CD4-positive, alpha-beta memory T cell (primary cell): ENCODE measurements around the gene ZC3H4. TPM values are rescaled to one million over a fixed set of nuclear protein-coding genes. Genes with fewer than 3 reads are reported as not detected.
A peak's percentile ranks its signal among the peaks of the same experiment; 100 is the strongest.

Experiments used
- CTCF ChIA-PET: fragments of 350-600 bp; sonication (Branson Sonifier 250); formaldehyde crosslinking; loops from one replicate; lab custom pipeline; 2021; ENCODE audit warnings: inconsistent platforms; ENCODE audit not compliant: partially characterized antibody; lab: Charles Lee
- POLR2A ChIA-PET: fragments of 350-600 bp; sonication (Branson Sonifier 250); formaldehyde crosslinking; loops from one replicate; lab custom pipeline; 2021; ENCODE audit not compliant: partially characterized antibody; lab: Charles Lee
- DNase-seq, 5 donors: peaks; one replicate each; pipeline versions ENCODE4 v3.0.0 to v3.0.0-alpha.2; 2020 to 2022; ENCODE audit warnings: mixed read lengths in 1 of 5
- H3K27ac ChIP-seq: one replicate; pipeline ENCODE4 v1.7.0; 2013; ENCODE audit warnings: low read depth, low read length
- H3K27me3 ChIP-seq: 2 replicates; pipeline ENCODE4 v1.7.0; 2013; ENCODE audit warnings: mild to moderate bottlenecking, low read length, moderate library complexity; ENCODE audit not compliant: insufficient read depth
- H3K36me3 ChIP-seq: 2 replicates; pipeline ENCODE4 v1.7.0; 2013; ENCODE audit warnings: mild to moderate bottlenecking, low read length, moderate library complexity; ENCODE audit not compliant: insufficient read depth
- H3K4me1 ChIP-seq: 2 replicates; pipeline ENCODE4 v1.7.0; 2013; ENCODE audit warnings: mild to moderate bottlenecking, low read length, moderate library complexity; ENCODE audit not compliant: insufficient read depth
- H3K4me3 ChIP-seq, 2 donors: one replicate each; pipeline ENCODE4 v1.7.0; 2013; ENCODE audit warnings: low read length in 2 of 2, mild to moderate bottlenecking in 1 of 2
- H3K9me3 ChIP-seq, 2 donors: one replicate each; pipeline ENCODE4 v1.7.0; 2013; ENCODE audit warnings: low read length in 2 of 2, control low read depth in 1 of 2; ENCODE audit not compliant: control insufficient read depth in 1 of 2
- H3K27ac Mint-ChIP-seq, 7 donors: one replicate each; pipeline ENCODE4 v1.8.0; 2020 to 2021; ENCODE audit warnings: mixed read lengths in 7 of 7, mild to moderate bottlenecking in 6 of 7, inconsistent platforms in 3 of 7, moderate library complexity in 3 of 7
- H3K27me3 Mint-ChIP-seq, 2 donors: one replicate each; pipeline ENCODE4 v1.8.0; 2020 to 2021; ENCODE audit warnings: mixed read lengths in 2 of 2
- H3K36me3 Mint-ChIP-seq, 2 donors: one replicate each; pipeline ENCODE4 v1.8.0; 2020 to 2021; ENCODE audit warnings: mixed read lengths in 2 of 2, inconsistent platforms in 1 of 2, mild to moderate bottlenecking in 1 of 2
- H3K4me1 Mint-ChIP-seq, 4 donors: one replicate each; pipeline ENCODE4 v1.8.0; 2020 to 2021; ENCODE audit warnings: mixed read lengths in 4 of 4, mild to moderate bottlenecking in 1 of 4
- H3K4me3 Mint-ChIP-seq, 8 donors: one replicate each; pipeline ENCODE4 v1.8.0; 2020 to 2021; ENCODE audit warnings: mixed read lengths in 8 of 8, mild to moderate bottlenecking in 7 of 8, moderate library complexity in 6 of 8, inconsistent platforms in 3 of 8
- H3K9me3 Mint-ChIP-seq, 8 donors: one replicate each; pipeline ENCODE4 v1.8.0; 2020 to 2021; ENCODE audit warnings: mixed read lengths in 8 of 8, mild to moderate bottlenecking in 5 of 8, inconsistent platforms in 3 of 8, moderate library complexity in 1 of 8
- intact Hi-C: fragments of 100-400 bp; cut with micrococcal nuclease; formaldehyde crosslinking; loops from one replicate; pipeline ENCODE4 v1.15.1; 2023
- polyA plus RNA-seq, 2 donors: library from polyadenylated mRNA; unstranded; fragments of 300-500 nt; fragmentation: Illumina TruSeq; gene quantifications; one replicate each; pipeline ENCODE4 v1.2.3, GENCODE V29; 2021
- total RNA-seq, 2 experiments: library from RNA; stranded (reverse); gene quantifications; one replicate each; pipeline ENCODE4 v1.2.3, GENCODE V29; 2021

Gene ZC3H4
- total and polyA plus RNA-seq, 4 experiments from 2014 or later = 0.33 to 75.7 (median 39.1) TPM

DNA sequence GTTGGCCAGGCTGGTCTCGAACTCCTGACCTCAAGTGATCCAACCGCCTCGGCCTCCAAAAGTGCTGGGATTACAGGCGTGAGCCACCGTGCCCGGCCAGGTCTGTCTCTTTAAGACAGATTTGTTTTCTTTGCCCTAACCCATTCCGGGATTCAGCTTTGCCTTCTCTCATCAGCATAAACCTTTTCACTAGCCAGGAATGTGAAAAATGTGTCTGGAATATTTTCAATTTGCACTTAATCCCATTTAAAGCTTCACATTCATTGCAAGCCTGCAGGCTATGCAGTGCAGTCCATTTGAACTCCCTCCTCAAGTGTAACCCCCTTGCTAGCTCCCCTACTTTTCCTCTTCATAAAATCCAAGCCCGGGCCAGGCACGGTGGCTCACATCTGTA, 64.3 kb downstream of the ZC3H4 start:
- Histone ChIP-seq H3K9me3 (no peaks in the 10 kb centered on the region), H3K36me3 (no peaks in the 10 kb centered on the region), H3K27ac (no peak overlapping the region), H3K27me3 (no peaks in the 10 kb centered on the region), H3K4me3 (no peak overlapping the region), H3K4me1 (peaks cover 13% of the 10 kb centered on the region)
- CTCF ChIA-PET = interaction anchor here (0.7 to 1.0 kb wide), 2 partner anchors 77 to 195 kb away, joined by 3 read pairs; no protein-coding TSS in a partner anchor
- DNase-seq = no peak
- H3K4me1 Mint-ChIP-seq = peaks cover 7 to 21% (median 14%) of the 10 kb centered on the region in 4 donors
- intact Hi-C loops = loop anchor here (5.0 kb wide), 1 partner anchor 208 kb away; the partner anchor contains the start of gene CCDC9
- H3K9me3 Mint-ChIP-seq = no peaks in the 10 kb centered on the region
- H3K27me3 Mint-ChIP-seq = peaks cover 0 to 2% of the 10 kb centered on the region in 2 donors
- H3K27ac Mint-ChIP-seq = peak overlapping the region in 6 of 7 donors; percentile 17 to 96 (median 84)
- peaks cover 0 to 5% of the 10 kb centered on the region in 2 donors for H3K36me3 Mint-ChIP-seq
- POLR2A ChIA-PET = interaction anchor here (0.6 to 2.4 kb wide), 3 partner anchors 64 to 335 kb away, joined by 3 to 20 read pairs (median 5); partner anchors contain the start of gene ZC3H4
- H3K4me3 Mint-ChIP-seq = peak overlapping the region in 7 of 8 donors; percentile 93 to 98 (median 97)

DNA sequence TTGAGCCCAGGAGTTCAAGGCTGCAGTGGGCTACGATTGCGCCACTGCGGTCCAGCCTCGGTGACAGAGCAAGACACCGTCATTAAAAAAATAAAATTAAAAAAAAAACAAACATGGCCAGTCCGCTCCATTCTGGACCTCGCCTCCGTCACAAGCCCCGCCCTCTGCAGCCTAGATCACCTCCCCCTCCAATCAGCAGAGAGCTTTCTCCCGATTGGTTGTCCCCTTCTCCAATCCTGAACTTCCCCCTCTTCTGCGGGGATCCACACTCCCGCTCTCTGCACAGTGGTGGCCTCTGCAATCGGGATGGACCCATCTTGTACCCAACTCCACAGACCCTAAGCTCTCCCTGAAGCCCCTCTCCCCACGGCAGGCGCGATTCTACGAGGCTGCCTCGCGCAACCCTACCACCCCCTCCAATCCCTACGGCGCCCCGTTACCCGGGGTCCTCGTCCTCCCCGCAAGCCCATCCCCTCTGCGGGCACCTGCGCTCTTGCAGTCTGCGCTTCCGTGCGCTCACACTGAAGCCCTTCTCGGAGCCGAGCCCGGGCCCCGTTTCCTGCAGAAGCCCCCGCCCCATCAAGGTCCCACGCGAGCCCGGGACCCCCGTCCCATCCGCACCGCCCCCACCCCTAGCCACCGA, 65.7 kb downstream of the ZC3H4 start:
- H3K27me3 ChIP-seq = no peaks in the 10 kb centered on the region
- Mint-ChIP-seq H3K27ac (peak overlapping the region; percentile 67 to 98 (median 96)), H3K36me3 (peaks cover 0 to 5% of the 10 kb centered on the region in 2 donors), H3K4me1 (peaks cover 7 to 21% (median 14%) of the 10 kb centered on the region in 4 donors), H3K9me3 (no peaks in the 10 kb centered on the region), H3K27me3 (no peaks in the 10 kb centered on the region), H3K4me3 (peak overlapping the region; percentile 95 to 98 (median 97))
- intact Hi-C loops = loop anchor here (1.0 to 5.0 kb wide), 4 partner anchors 13 to 209 kb away; partner anchors contain the start of genes AP2S1, CCDC9 and ZC3H4
- CTCF ChIA-PET = interaction anchor here (0.5 to 1.1 kb wide), 3 partner anchors 12 to 82 kb away, joined by 3 to 7 read pairs (median 5); no protein-coding TSS in a partner anchor
- POLR2A ChIA-PET = interaction anchor here (0.6 to 2.4 kb wide), 10 partner anchors 12 to 729 kb away, joined by 3 to 20 read pairs (median 4); partner anchors contain the start of genes CCDC9, SAE1 and ZC3H4
- peak overlapping the region; percentile 61 to 71 for H3K4me3 ChIP-seq
- DNase-seq = peak; percentile 59 to 82 (median 63)
- no peaks in the 10 kb centered on the region for H3K9me3 ChIP-seq
- peaks cover 13% of the 10 kb centered on the region for H3K4me1 ChIP-seq
- no peaks in the 10 kb centered on the region for H3K36me3 ChIP-seq
- H3K27ac ChIP-seq = peak overlapping the region; percentile 68

DNA sequence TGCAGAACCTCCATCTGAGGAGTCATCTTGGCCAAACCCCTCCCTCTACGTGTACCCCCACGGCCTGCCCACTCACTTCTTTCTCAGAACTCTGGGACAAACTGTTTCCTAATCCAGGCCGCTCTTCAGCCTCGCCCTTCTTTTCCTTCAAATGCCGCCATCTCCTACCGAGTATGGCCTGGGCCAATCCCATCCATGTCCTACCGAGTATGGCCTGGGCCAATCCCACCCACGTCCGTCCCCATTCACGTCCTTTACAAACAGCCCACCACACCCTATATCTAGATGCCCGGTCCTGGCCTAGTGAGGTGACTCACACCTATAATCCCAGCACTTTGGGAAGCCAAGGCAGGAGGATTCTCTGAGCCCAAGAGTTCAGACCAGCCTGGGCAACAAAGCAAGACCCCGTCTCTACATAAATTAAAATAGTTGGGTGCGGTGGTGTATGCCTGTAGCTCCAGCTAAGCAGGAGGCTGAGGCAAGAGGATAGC, 66.3 kb downstream of the ZC3H4 start:
- Histone ChIP-seq H3K27me3 (no peaks in the 10 kb centered on the region), H3K27ac (no peak overlapping the region), H3K4me3 (peak overlapping the region in 1 of 2 donors; percentile 71), H3K9me3 (no peaks in the 10 kb centered on the region), H3K4me1 (peaks cover 13% of the 10 kb centered on the region), H3K36me3 (no peaks in the 10 kb centered on the region)
- Mint-ChIP-seq H3K4me1 (peaks cover 7 to 21% (median 14%) of the 10 kb centered on the region in 4 donors), H3K4me3 (peak overlapping the region; percentile 95 to 98 (median 97)), H3K27ac (peak overlapping the region in 5 of 7 donors; percentile 13 to 93 (median 67)), H3K27me3 (no peaks in the 10 kb centered on the region), H3K36me3 (peaks cover 0 to 5% of the 10 kb centered on the region in 2 donors), H3K9me3 (no peaks in the 10 kb centered on the region)
- no peak for DNase-seq
- ChIA-PET CTCF (interaction anchor here (1.1 kb wide), 1 partner anchor 11 kb away, joined by 7 read pairs; no protein-coding TSS in a partner anchor), POLR2A (interaction anchor here (0.6 to 2.4 kb wide), 9 partner anchors 11 to 730 kb away, joined by 3 to 20 read pairs (median 4); partner anchors contain the start of genes CCDC9, SAE1 and ZC3H4)
- intact Hi-C loops = loop anchor here (5.0 kb wide), 1 partner anchor 210 kb away; the partner anchor contains the start of gene CCDC9

- Histone ChIP-seq H3K4me1 (peaks cover 13% of the 10 kb centered on the region), H3K9me3 (no peaks in the 10 kb centered on the region), H3K27me3 (no peaks in the 10 kb centered on the region), H3K4me3 (no peak overlapping the region), H3K27ac (no peak overlapping the region), H3K36me3 (no peaks in the 10 kb centered on the region)
- no peak for DNase-seq
- intact Hi-C loops = loop anchor here (5.0 kb wide), 1 partner anchor 211 kb away; the partner anchor contains the start of gene CCDC9
- no peak overlapping the region for H3K4me3 Mint-ChIP-seq
- CTCF ChIA-PET = interaction anchor here (1.3 kb wide), 1 partner anchor 10 kb away, joined by 4 read pairs; no protein-coding TSS in a partner anchor
- POLR2A ChIA-PET = no interaction called here
- no peaks in the 10 kb centered on the region for H3K27me3 Mint-ChIP-seq
- H3K4me1 Mint-ChIP-seq = peaks cover 7 to 21% (median 14%) of the 10 kb centered on the region in 4 donors
- H3K27ac Mint-ChIP-seq = no peak overlapping the region
- H3K9me3 Mint-ChIP-seq = no peaks in the 10 kb centered on the region
- H3K36me3 Mint-ChIP-seq = peaks cover 0 to 5% of the 10 kb centered on the region in 2 donors
These were observed 67.6 kb downstream of the ZC3H4 start for GRCh38 chr19:47045867-47046470.

DNA sequence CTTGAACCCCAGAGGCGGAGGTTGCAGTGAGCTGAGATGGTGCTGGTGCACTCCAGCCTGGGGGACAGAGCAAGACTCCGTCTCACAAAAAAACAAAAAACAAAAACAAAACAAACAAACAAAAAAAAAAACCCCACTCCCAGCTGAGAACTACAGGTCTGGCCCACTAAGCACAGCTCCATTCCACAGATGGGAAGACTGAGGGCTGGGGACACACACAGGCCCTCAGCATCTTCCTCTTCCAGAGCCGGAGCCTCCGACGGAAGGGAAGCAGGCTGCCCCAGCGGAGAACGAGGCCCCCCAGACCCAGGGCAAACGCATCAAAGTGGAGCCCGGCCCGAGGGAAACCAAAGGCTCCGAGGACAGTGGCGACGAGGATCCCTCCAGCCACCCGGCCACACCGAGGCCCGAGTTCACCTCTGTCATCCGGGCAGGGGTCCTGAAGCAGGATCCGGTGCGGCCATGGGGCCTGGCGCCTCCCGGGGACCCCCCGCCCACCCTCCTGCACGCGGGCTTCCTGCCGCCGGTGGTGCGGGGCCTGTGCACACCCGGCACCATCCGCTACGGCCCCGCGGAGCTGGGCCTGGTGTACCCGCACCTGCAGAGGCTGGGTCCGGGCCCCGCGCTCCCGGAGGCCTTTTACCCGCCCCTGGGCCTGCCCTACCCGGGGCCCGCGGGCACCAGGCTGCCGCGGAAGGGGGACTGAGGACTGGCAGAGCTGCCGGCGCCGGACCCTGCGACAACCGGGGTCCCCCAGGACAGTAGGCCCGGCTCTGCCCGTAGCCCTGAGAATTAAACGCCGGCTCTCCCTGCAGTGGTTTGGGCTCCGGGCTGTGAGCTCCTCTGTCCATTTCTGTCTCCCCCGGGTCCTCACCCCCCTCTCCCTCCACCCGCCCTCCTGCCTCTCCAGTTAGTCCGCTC, 68.4 kb downstream of the ZC3H4 start:
- peaks cover 7 to 21% (median 14%) of the 10 kb centered on the region in 4 donors for H3K4me1 Mint-ChIP-seq
- intact Hi-C loops = loop anchor here (5.0 kb wide), 1 partner anchor 212 kb away; the partner anchor contains the start of gene CCDC9
- H3K4me3 Mint-ChIP-seq = no peak overlapping the region
- peaks cover 13% of the 10 kb centered on the region for H3K4me1 ChIP-seq
- H3K27ac ChIP-seq = no peak overlapping the region
- H3K36me3 Mint-ChIP-seq = peaks cover 0 to 5% of the 10 kb centered on the region in 2 donors
- no peak overlapping the region for H3K27ac Mint-ChIP-seq
- H3K4me3 ChIP-seq = no peak overlapping the region
- no peaks in the 10 kb centered on the region for H3K27me3 ChIP-seq
- ChIA-PET CTCF (interaction anchor here (0.8 to 1.3 kb wide), 3 partner anchors 9 to 186 kb away, joined by 3 to 4 read pairs (median 3); no protein-coding TSS in a partner anchor), POLR2A (no interaction called here)
- no peaks in the 10 kb centered on the region for H3K36me3 ChIP-seq
- DNase-seq = no peak
- no peaks in the 10 kb centered on the region for H3K27me3 Mint-ChIP-seq
- H3K9me3 Mint-ChIP-seq = no peaks in the 10 kb centered on the region
- no peaks in the 10 kb centered on the region for H3K9me3 ChIP-seq

GRCh38 chr19:47040869-47041268, 72.7 kb downstream of the ZC3H4 start:
- no peaks in the 10 kb centered on the region for H3K9me3 ChIP-seq
- Mint-ChIP-seq H3K27ac (no peak overlapping the region), H3K36me3 (no peaks in the 10 kb centered on the region), H3K9me3 (no peaks in the 10 kb centered on the region), H3K4me1 (peaks cover 3 to 10% (median 7%) of the 10 kb centered on the region in 4 donors), H3K27me3 (no peaks in the 10 kb centered on the region), H3K4me3 (no peak overlapping the region)
- H3K27me3 ChIP-seq = no peaks in the 10 kb centered on the region
- POLR2A ChIA-PET = no interaction called here
- H3K4me3 ChIP-seq = no peak overlapping the region
- CTCF ChIA-PET = no interaction called here
- H3K27ac ChIP-seq = no peak overlapping the region
- intact Hi-C loops = no loop called here
- no peaks in the 10 kb centered on the region for H3K36me3 ChIP-seq
- DNase-seq = no peak
- peaks cover 9% of the 10 kb centered on the region for H3K4me1 ChIP-seq
